ENCODE data around the gene CLK1. TPM values are rescaled to one million over a fixed set of nuclear protein-coding genes. Genes with fewer than 3 reads are reported as not detected.

CLK1 gene
- polyA plus RNA-seq, 3 donors = 7.5 to 383 (median 8.2) TPM

GRCh38 chr2:200809506-200810251 lies 54.8 kb downstream of the CLK1 start:
- Histone ChIP-seq H3K36me3 (replicated peaks in 1 of 2; ENCODE audit: control insufficient read depth in 1 of 2, insufficient read depth in 2 of 2, low read length in 2 of 2) (peaks cover 11 to 12% of the 10 kb centered on the region in 2 donors), H4K20me1 (ENCODE audit: insufficient read depth, low read length) (peaks cover 30% of the 10 kb centered on the region), H3K79me2 (ENCODE audit: insufficient read depth, low read length) (peaks cover 30% of the 10 kb centered on the region), H2AFZ (ENCODE audit: insufficient read depth, low read depth, low read length, poor library complexity, severe bottlenecking) (peak overlapping the region; percentile 85), H3K27ac (ENCODE audit: low read depth in 1 of 2, low read length in 2 of 2) (peak overlapping the region in 1 of 2 donors; percentile 98), H3K27me3 (ENCODE audit: control insufficient read depth in 2 of 2, insufficient read depth in 2 of 2, low read length in 2 of 2) (no peaks in the 10 kb centered on the region), H3K9me3 (replicated peaks in 1 of 2; ENCODE audit: control insufficient read depth in 1 of 2, insufficient read depth in 1 of 2, low read length in 2 of 2) (no peaks in the 10 kb centered on the region), H3K4me1 (ENCODE audit: control insufficient read depth in 1 of 2, insufficient read depth in 2 of 2, low read length in 2 of 2) (peaks cover 29 to 36% of the 10 kb centered on the region in 2 donors), H3K4me3 (replicated peaks in 1 of 3; ENCODE audit: low read depth in 2 of 3, low read length in 3 of 3) (no peak overlapping the region), H3K9ac (ENCODE audit: insufficient read depth, low read length, poor library complexity, severe bottlenecking) (no peak overlapping the region), H3K4me2 (replicated peaks; ENCODE audit: extremely low read depth, low read length, poor library complexity, severe bottlenecking) (peak overlapping the region; percentile 95)
- peak overlapping the region in 1 of 7 donors; percentile 97 for H3K27ac Mint-ChIP-seq
- DNase-seq = no peak
- H3K4me3 Mint-ChIP-seq = no peak overlapping the region
- H3K36me3 Mint-ChIP-seq = peaks cover 8 to 16% of the 10 kb centered on the region in 2 donors
- H3K9me3 Mint-ChIP-seq = peaks cover 0 to 4% (median 0%) of the 10 kb centered on the region in 7 donors
- peaks cover 0 to 2% (median 0%) of the 10 kb centered on the region in 3 donors for H3K27me3 Mint-ChIP-seq (ENCODE audit: low read depth in 3 of 3)
- H3K4me1 Mint-ChIP-seq = peaks cover 34% of the 10 kb centered on the region
- intact Hi-C loops (cut with micrococcal nuclease) = loop anchor here (2.0 to 10.0 kb wide), 5 partner anchors 53 to 643 kb away; partner anchors contain the start of genes CLK1 (in 2 of the 2), SGO2 (in 1 of the 2), STRADB (in 1 of the 2) and TRAK2 (in 1 of the 2)
- TF ChIP-seq CTCF (IDR thresholded peaks at IDR 0.05) = no peak
- 54% methylated on average over 2 of the region's 7 CpGs for WGBS (ENCODE audit: insufficient coverage)

Small RNAs within 50 kb of the gene (small RNA-seq; reads per million reads assigned to genes)
- not detected for gene RF00019 (ENCODE audit: insufficient read length, low read depth)
- not detected for gene RNA5SP115 (ENCODE audit: insufficient read length, low read depth)
- gene RNU6-312P (ENCODE audit: insufficient read length, low read depth) = not detected
- gene RNU6-31P (ENCODE audit: insufficient read length, low read depth) = not detected
- gene RNU6-762P (ENCODE audit: insufficient read length, low read depth) = not detected

Other genes with a start within 250 kb of the CLK1 start
- 100 to 1,000 TPM in 2 of 3 donors, 10 to 100 TPM in 1; 58.0 to 221 (median 202) TPM for gene BZW1, start 52.7 kb downstream of the CLK1 start, polyA plus RNA-seq
- 10 to 100 TPM; 12.3 to 34.6 (median 20.4) TPM for gene PPIL3, start 24.4 kb upstream of the CLK1 start, polyA plus RNA-seq
- gene NIF3L1, start 24.7 kb upstream of the CLK1 start, polyA plus RNA-seq = 10 to 100 TPM; 16.2 to 18.0 (median 16.9) TPM
- gene ORC2, start 99.0 kb upstream of the CLK1 start, polyA plus RNA-seq = 1 to 10 TPM; 3.1 to 5.4 (median 3.9) TPM
- gene HYCC2, start 207.0 kb upstream of the CLK1 start, polyA plus RNA-seq = 10 to 100 TPM in 1 of 3 donors, 1 to 10 TPM in 2; 6.8 to 10.2 (median 7.7) TPM
- 100 to 1,000 TPM in 2 of 3 donors, 10 to 100 TPM in 1; 26.3 to 340 (median 313) TPM for gene NDUFB3, start 207.3 kb upstream of the CLK1 start, polyA plus RNA-seq

Measured in CD14-positive monocyte (primary cell).